PFSK-1 (cell line): ENCODE data around the gene PPP1R7.

Source experiments
- FOXP2 ChIP-seq: optimal IDR thresholded peaks from 2 replicates; pipeline ENCODE3; 2011; ENCODE audit warnings: borderline replicate concordance, control low read depth, inconsistent platforms; ENCODE audit not compliant: insufficient read depth; ENCODE audit errors: extremely low read length, extremely low read depth
- POLR2AphosphoS5 ChIP-seq: IDR thresholded peaks from 2 replicates; pipeline ENCODE4 v1.6.1; 2012; ENCODE audit warnings: low read depth, mild to moderate bottlenecking, control low read depth, low read length, moderate library complexity
- REST ChIP-seq, 2 experiments: IDR thresholded peaks; 2 replicates each; pipeline versions ENCODE4 v1.6.1 to v1.8.0; 2011 to 2012; ENCODE audit warnings: low read depth in 2 of 2, low read length in 2 of 2, control low read depth in 1 of 2, inconsistent platforms in 1 of 2, mild to moderate bottlenecking in 1 of 2, moderate library complexity in 1 of 2; ENCODE audit not compliant: insufficient read depth in 1 of 2
- SIN3A ChIP-seq: IDR thresholded peaks from 2 replicates; pipeline ENCODE4 v1.6.1; 2012; ENCODE audit warnings: mild to moderate bottlenecking, low read length, moderate library complexity, borderline replicate concordance; ENCODE audit not compliant: insufficient read depth
- TAF1 ChIP-seq: IDR thresholded peaks from 2 replicates; pipeline ENCODE4 v1.6.1; 2012; ENCODE audit warnings: low read length, control low read depth, borderline replicate concordance; ENCODE audit not compliant: insufficient read depth

PPP1R7 gene

DNA sequence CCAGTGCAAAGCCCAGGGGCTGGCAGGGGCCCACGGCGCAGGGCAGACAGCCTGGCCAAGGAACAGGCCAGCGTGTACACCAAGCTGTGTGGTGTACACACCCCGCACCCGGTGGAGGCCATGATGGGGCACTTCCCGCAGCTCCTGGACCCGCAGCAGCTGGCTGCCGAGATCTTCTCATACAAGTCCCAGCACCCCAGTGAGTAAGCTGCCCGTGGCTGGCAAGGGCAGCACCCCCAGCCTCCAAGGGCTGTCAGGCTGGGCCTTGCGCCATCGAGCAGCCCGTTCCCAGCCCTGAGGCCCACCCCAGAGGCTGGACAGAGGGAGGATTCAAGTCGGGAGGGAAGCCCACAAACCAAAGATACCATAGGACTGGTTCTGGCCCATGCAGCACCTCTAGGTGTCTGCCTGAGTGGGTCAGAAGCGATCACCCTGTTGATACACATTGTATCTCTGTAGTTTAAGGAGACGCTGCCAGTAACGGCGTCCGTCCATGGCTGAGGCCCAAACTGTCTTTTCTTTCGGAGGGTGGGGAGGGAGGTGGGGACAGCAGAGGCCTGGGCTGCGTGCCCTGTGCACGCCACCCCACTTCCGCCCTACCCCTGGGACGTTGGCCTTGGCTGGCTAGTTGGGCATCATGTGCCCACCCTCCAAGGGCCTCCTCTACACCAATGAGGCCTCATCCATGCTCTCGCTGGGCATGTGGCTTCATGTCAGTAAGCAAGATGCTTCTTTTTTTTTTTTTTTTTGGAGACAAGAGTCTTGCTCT, 31.3 kb upstream of the PPP1R7 start:
- TF ChIP-seq FOXP2 (no peak), POLR2AphosphoS5 (no peak), REST (IDR thresholded peaks at IDR 0.05; ENCODE audit: insufficient read depth in 1 of 2, low read depth in 2 of 2, low read length in 2 of 2) (no peak), TAF1 (no peak), SIN3A (no peak)

GRCh38 chr2:241120440-241120839, 29.8 kb upstream of the PPP1R7 start:
- no peak for TF ChIP-seq POLR2AphosphoS5

DNA sequence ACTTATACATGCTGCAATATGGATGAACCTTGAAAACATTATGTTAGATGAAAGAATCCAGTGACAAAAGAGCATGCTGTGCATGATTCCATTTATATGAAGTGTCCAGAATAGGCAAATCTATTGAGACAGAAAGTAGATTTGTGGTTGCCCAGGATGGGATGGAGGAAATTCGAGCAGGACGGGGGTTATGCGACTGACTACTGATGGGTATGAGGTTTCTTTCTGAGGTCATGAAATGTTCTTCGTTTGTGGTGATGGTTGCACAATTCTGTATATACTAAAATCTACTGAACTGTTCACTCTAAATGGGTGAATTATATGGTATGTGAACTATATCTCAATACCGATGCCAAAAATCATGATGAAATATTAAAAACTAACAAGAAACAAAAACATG, 29.3 kb upstream of the PPP1R7 start:
- TF ChIP-seq SIN3A (no peak), TAF1 (no peak), REST (IDR thresholded peaks at IDR 0.05; ENCODE audit: insufficient read depth in 1 of 2, low read depth in 2 of 2, low read length in 2 of 2) (no peak), FOXP2 (no peak), POLR2AphosphoS5 (no peak)

DNA sequence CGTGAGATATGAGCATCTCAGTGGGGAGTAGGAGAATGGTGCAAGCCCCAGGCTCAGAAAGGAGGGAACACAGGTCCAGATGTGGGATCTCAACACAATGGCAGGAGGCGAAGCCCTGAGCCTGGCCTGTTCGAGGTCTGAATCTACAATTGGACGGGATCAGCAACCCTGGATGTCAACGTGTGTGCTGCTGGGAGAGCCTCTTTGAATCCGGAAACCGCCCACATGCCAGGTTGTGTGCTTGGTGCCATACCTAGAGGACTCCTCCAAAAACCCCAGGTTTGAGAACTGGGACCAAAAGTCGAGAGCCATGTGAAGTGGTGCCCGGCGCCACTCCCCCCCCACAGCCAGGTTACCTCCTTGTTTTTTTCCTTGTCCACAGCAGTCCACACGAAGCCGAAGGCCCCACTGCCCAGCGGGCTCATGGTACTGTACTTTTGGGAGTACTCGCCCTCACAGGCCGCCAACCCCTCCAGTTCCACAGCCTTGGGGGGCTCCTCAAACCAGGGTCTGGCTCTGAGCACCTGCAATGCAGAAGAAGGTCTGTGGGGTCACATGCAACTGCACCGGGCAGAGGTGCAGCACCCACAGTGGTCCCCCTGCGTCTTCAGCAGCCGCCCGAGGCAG, 27.8 kb upstream of the PPP1R7 start:
- TF ChIP-seq FOXP2 (no peak), TAF1 (no peak), REST (IDR thresholded peaks at IDR 0.05; ENCODE audit: insufficient read depth in 1 of 2, low read depth in 2 of 2, low read length in 2 of 2) (no peak), SIN3A (no peak), POLR2AphosphoS5 (no peak)

DNA sequence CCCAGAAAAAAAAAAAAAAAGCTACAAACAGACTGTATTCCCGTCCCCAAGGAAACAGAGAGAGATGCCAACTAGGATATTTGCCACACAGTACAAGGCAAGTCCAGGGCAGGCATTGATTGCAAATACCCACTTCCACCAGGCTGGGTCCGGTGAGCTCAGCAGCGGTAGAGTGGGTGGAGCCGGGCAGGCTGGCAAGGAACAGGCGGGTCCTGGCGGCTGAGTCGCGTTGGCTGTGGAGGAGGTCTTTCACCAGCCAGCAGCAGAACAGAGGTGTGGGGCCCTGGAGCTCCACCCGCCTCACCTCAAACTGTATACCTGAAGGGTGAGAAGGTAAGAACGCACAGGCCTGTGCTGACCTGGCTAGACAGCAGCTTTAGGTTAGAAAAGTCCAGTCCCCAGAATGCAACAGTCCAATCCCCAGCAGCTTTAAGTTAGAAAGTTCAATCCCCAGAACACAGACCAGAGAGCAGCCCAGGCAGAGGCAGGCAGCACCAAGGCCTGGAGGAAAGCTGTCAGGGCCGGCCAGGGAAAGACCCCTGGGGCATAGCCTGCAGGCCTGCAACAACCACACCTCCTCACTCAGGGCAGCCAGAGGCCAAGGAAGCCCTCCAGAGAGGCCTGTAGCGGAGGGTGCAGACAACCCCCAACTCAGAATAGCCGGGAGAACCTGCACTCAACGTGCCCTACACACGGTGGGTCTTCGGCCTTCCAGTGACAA, 26.3 kb upstream of the PPP1R7 start:
- TF ChIP-seq FOXP2 (no peak), REST (IDR thresholded peaks at IDR 0.05; ENCODE audit: insufficient read depth in 1 of 2, low read depth in 2 of 2, low read length in 2 of 2) (no peak), POLR2AphosphoS5 (no peak), SIN3A (no peak), TAF1 (no peak)
